HG03108 (cell line): ENCODE measurements around the gene MERTK.
"Not testable (repeated sequence)": the region's sequence is repeated elsewhere in the genome, so short reads cannot be mapped to it uniquely, and the experiment has no call there.

Experiments
- ATAC-seq: cut with Tn5 transposase; IDR thresholded peaks from one replicate; pipeline ENCODE4 v1.9.1; 2021; ENCODE audit warnings: moderate library complexity; ENCODE audit not compliant: unreplicated experiment

Gene MERTK

GRCh38 chr2:112065966-112066365 is 167.6 kb downstream of the MERTK start:
- no peak for ATAC-seq

- not testable (repeated sequence) for ATAC-seq
These were observed 171.4 kb downstream of the MERTK start for GRCh38 chr2:112069794-112070193.

GRCh38 chr2:112073875-112074274 is 175.5 kb downstream of the MERTK start:
- ATAC-seq: no peak

- no peak for ATAC-seq
These were observed 176.1 kb downstream of the MERTK start for GRCh38 chr2:112074506-112074905.

GRCh38 chr2:112075490-112076260 is 177.3 kb downstream of the MERTK start:
- no peak for ATAC-seq

- no peak for ATAC-seq
These were observed 179.4 kb downstream of the MERTK start for GRCh38 chr2:112077814-112078213.
